Muscle of arm (tissue), 14 donors: Measurements from ENCODE around the gene DGCR8. TPM values are rescaled to one million over a fixed set of nuclear protein-coding genes. Genes with fewer than 3 reads are reported as not detected.

Experiments
- DNase-seq: peaks from one replicate; pipeline ENCODE4 v3.0.0-alpha.2; 2013
- long read RNA-seq, 11 donors: transcript quantifications; one replicate each; lab custom pipeline, GENCODE V29; 2026
- polyA plus RNA-seq, 12 donors: library from polyadenylated mRNA; unstranded; fragments of 120-200 nt; gene quantifications; one replicate each; pipeline ENCODE4 v1.2.1, GENCODE V29; 2013; ENCODE audit not compliant: insufficient read length in 12 of 12

Gene DGCR8
- polyA plus RNA-seq, result 10 to 100 TPM in 11 of 12 donors, not detected in 1; 25.1 to 50.1 (median 36.7) TPM
- long read RNA-seq, donor 1, partial matches to known transcripts, result 0 of 2 reads
- long read RNA-seq, donor 1, other reads (novel, unspliced or antisense), result 0 of 2 reads
- long read RNA-seq, donor 2, full-length matches to known transcripts, result 2 of 2 reads
- long read RNA-seq, donor 2, partial matches to known transcripts, result 0 of 2 reads
- long read RNA-seq, donor 2, other reads (novel, unspliced or antisense), result 0 of 2 reads
- long read RNA-seq, donor 3, full-length matches to known transcripts, result 1 of 1 reads
- long read RNA-seq, donor 3, partial matches to known transcripts, result 0 of 1 reads
- long read RNA-seq, donor 3, other reads (novel, unspliced or antisense), result 0 of 1 reads
- long read RNA-seq, donor 4, result 0 reads
- long read RNA-seq, donor 5, full-length matches to known transcripts, result 2 of 2 reads
- long read RNA-seq, donor 5, partial matches to known transcripts, result 0 of 2 reads
- long read RNA-seq, donor 5, other reads (novel, unspliced or antisense), result 0 of 2 reads
- long read RNA-seq, donor 6, full-length matches to known transcripts, result 2 of 2 reads
- long read RNA-seq, donor 6, partial matches to known transcripts, result 0 of 2 reads
- long read RNA-seq, donor 6, other reads (novel, unspliced or antisense), result 0 of 2 reads
- long read RNA-seq, donor 7, full-length matches to known transcripts, result 3 of 3 reads
- long read RNA-seq, donor 7, partial matches to known transcripts, result 0 of 3 reads
- long read RNA-seq, donor 7, other reads (novel, unspliced or antisense), result 0 of 3 reads
- long read RNA-seq, donor 8, full-length matches to known transcripts, result 6 of 6 reads
- long read RNA-seq, donor 8, partial matches to known transcripts, result 0 of 6 reads
- long read RNA-seq, donor 8, other reads (novel, unspliced or antisense), result 0 of 6 reads
- long read RNA-seq, donor 9, partial matches to known transcripts, result 25 of 26 reads
- long read RNA-seq, donor 9, other reads (novel, unspliced or antisense), result 0 of 26 reads
- long read RNA-seq, donor 10, full-length matches to known transcripts, result 7 of 7 reads
- long read RNA-seq, donor 10, partial matches to known transcripts, result 0 of 7 reads
- long read RNA-seq, donor 10, other reads (novel, unspliced or antisense), result 0 of 7 reads
- long read RNA-seq, donor 11, full-length matches to known transcripts, result 3 of 3 reads
- long read RNA-seq, donor 11, partial matches to known transcripts, result 0 of 3 reads
- long read RNA-seq, donor 11, other reads (novel, unspliced or antisense), result 0 of 3 reads

DNA sequence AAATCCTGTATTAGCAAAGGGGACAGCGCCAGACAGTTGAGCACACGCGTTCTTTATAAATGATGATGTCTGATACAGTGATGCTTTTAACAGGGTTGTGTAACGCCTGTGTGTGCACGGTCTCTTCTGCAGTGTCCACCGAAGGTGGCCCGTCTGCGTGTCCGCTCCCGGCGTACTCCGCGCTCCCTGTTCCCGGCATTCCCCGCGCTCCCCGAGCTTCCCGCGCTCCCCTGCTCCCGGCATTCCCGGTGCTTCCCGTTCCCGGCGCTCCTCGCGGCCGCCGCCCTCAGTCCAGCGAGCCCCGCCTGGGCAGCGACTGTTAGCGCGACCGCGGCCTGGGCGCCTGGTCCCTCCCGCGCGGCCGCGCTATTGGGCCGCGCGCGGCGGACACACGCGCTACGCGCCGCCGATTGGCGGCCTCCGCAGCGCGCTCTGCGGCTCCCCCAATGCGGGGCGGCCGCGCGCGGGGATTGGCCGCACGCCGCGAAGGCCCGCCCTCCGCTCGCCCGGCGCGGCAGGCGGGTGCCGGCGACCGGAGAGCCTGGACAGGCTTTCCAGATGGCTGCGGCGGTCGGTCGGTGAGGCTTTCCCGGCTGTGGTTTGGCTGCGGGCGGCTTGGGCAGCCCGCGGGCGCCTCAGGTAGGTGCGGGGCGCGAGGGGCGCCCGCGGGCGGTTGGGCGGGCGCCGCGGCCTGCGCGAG lies at the start of gene DGCR8:
Gene DGCR8 (plus strand): TSS at position 497 of the 700 bp plus-strand sequence. CDS start 5,723 bp downstream, outside the sequence.
- DNase-seq, result peak; percentile 95

DNA sequence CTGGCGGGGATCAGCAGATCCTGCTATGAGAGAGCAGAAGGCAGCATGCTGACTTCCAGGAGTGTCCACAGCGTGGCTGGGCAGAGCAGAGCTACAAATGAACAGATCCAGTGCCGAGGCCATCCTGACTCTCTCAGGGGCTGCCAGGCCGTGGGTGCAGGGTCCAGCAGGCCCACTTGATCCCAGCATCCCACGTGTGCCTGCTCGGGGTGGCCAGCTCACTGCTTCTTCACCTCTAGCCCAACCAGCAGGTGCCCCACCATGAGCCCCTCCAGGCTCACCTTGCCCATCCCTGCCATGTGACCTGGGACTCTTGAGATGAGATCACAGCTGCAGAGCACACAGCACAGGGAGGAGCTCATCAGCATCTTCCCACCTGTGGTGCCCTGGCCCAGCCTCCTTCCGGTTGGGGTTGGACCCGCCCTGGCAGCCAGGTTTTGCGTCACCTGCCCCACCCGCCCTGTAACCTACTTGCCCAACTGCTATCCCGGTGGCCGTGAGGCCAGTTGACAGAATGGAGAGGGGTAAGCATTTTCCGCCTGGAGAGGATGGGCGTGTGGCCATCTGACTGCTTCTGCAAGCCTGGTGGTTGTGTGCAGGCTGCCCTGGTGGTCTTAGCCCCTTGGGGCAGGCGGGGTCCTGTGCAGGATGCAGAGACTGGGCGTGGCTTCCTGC lies 48.2 kb upstream of the DGCR8 start:
- DNase-seq, result no peak

DNA sequence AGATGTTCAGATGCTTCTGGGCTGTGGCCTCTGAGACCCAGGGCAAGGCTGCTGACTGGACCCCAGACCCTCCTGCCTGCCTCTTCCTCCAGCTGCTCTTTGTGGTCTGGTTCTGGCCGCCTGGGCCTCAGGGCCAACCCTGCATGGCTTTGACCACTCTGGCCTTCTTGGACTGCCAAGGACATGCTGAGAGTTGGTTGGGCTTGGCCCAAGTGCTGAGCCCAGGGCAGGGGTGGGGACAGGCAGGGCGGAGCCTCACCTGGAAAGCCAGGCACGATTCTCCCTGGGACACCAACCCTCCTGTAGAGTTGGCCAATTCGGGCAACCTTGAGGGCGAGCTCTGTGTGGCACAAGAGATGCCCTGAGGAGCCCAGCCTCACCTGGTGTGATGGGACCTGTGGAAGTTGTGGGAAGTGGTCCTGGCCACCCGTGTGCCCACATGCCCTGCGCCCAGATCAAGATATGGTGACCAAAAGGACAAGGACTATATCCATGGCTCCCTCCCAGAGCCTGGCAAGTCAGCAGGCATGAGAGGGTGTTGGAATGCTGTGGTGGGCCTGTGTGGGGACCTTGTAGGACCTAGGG lies 47.5 kb upstream of the DGCR8 start:
- no peak for DNase-seq

DNA sequence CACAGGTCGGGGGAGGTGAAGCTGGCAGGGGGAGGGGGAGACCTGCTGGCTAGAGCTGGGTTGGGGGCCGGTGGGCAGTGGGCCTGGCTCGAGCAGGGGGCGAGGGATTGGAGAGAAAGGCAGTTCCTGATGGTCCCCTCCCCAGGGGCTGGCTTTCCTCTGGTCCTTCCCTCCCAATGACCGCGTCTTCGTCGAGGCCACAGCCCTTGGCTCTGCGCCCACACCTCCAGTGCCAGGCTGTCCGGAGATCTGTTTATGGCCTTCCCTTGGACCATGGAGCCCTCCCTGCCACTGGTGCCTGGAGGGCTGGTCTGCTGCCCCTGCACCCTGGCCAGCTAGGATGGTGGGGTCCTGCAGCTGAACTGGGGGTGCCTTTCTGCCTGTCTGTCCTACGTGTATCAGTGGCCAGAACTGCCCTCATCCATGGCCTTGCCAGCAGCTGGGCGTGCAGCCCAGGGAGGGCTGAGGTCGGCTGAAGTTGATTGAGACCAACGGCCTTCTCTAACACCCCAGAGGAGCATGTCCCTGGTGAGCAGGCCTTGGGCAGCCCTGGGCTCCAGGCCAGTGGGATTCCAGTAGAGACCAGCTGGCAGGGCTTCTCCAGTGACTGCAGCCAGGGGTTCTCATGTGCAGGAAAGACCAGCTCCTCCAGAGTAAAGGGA lies 46.9 kb upstream of the DGCR8 start:
- DNase-seq, result peak; percentile 21

DNA sequence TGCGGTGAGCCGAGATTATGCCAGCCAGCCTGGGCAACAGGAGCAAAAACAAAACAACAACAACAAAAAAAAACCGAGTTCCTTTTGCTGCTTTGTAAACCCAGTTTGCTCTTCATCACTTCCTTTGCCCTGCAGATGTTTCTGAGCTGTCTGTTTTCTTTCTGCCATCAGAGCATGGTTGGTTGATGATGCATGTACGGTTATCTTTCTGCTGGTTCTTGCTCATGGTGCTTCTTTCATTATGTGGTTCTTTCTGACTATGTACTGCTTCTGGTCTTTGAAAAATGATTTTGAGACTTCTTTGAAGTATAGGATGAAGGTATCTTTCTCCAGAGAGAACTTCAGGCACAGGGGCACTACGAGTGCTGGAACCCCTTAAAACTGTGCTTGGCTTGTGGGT lies 45.9 kb upstream of the DGCR8 start:
- DNase-seq, result no peak

DNA sequence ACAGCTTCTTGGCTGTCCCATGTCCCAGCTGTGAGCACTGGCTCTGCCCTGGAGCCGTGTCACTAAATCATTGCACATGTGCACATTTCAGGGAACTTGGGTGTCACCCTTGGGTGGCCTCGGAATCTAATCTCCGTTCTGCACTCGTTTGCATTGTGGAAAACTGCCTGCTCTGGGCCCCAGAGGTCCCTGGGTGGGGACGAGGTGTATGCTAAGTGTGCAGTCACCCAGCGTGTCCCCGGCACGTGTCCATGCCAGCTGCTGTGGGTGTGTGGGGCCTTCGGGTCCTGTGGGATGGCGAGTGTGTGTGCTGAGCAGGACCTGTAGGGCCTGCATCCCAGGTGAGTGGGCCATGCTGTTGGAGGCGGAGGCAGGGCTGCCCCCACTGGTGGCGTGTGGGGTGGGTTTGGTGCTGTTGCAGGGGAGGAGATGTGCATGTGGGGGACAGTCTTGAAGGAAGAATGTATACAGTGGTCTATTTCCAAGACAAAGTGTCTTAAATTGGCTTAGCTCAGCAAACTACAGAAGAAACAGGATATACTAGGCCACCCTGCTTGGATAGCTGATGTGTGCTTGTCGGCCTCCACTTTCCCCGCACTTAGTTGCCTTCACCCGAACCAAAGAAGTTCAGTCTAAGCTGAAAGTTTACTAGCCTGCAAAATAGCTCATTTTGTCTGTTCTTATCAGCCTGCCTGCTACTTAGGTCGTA lies 44.5 kb upstream of the DGCR8 start:
- no peak for DNase-seq

DNA sequence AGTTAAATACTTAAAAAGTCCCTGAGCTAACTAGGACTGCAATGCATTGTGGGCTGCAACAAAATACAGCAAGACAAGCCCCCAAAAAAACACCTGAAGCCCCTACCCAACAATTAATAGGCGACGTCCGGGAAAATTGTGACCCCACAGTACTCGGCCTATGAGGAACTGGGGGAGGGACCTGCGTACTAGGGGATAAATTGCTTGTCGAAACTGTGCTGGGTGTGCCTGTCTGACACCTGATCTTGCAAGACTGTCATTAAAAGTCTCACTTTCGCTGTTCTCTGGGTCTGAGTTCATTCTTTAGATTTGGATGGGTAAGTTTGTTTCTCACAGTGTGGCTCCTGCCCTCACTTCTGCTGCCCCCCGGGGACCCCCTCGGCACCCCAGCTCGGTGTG lies 44.0 kb upstream of the DGCR8 start:
- DNase-seq, result no peak

DNA sequence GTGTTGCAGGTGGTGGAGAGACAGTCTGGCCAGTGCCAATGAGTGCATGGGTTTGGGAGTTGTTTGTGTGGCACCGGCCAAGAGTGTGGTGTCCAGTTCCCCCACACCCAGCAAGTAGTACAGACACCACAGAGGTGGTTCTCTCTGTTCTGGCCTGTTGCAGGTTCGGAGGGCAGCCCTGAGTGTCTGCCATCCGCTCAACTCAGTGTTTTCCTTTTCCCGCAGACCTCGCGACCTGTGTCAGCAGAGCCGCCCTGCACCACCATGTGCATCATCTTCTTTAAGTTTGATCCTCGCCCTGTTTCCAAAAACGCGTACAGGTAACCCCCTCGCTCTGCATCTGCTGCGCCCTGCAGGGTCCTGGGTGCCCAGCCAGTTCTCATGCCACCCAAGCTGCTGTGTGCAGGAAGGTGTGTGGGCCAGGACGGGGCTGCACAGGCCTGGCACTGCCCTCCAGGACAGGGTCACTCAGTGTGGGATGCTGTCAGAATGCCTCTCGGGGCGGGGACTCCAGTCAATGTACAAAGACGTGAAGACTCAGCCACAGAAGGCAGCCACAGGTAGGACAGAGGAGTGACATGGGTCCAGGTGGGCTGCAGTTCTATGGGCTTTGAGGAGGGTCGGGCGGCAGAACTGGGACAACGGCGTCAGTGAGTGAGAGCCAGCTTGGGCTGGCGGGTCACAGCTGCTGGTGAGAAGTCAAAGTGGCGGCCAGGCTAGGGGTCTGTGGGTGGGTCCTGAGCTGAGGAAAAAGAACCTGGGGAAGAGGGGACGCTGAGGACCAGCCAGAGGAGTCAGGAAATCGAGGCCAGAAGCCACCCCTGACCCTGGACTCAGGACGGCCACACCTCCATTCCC lies 43.3 kb upstream of the DGCR8 start:
- no peak for DNase-seq

DNA sequence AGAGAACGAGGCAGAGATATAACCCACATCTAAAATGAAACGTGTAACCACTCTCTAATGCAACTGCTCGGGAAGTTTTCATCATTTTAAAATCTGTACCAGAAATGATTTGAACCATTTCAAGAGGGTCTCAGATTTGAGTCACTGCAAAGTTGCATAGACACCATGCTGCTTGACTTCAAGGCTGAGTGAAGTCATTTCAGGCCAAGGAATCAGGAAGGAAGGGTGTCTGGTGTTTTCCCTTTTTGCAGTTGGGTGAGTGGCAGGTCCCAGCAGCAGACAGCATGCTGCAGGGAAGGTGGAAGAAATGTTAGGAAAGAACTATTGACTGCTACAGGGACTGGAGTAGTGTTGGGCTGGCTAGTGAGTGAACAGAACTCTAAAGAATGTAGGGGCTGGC lies 42.6 kb upstream of the DGCR8 start:
- DNase-seq, result no peak

DNA sequence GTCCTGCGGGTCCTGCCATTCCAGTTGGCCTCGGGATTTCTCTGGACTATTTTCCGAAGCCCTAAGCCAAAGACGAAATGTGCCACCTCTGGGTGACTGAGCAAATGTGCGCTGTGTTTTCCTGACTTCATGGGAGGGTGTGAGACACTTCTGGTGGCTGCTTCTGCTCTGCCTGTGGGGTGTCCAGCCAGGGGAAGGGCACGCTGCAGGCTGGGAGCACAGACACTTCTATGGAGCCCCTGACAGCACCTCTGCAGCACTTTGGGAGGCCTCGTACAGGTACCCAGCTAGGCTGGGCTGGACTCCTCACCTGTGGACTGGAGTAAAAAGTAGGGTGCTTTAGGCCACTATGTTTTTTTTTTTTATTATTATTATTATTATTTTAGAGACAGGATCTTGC lies 41.5 kb upstream of the DGCR8 start:
- no peak for DNase-seq

DNA sequence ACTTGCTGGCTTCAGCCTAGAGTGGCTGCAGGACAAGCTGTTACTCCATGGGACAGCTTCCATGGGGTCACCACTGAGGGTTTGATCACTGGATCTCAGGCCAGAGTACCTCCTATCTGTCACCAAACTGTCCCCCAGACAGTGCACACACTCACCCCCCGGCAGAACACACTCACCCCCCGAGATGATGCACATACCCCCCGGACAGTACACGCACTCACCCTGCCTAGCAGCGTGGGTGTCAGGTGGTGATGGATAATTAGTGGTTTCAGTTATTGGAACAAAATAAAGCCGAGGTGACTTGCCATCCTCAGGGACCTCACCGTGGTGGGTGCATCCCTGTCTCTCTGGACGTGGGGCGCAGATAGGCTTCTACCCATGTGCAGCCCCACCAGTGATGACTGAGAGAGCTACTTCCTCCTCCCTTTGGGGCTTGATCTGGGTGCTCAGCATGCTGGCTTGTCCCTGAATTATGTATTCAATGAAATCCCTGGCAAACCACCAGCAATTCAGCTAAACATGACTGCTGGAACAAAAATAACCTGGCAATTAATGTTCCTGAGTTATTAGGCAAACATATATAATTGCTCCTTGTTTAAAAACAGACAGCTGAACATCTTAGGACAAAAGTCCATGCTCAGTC lies 40.2 kb upstream of the DGCR8 start:
- DNase-seq, result no peak

DNA sequence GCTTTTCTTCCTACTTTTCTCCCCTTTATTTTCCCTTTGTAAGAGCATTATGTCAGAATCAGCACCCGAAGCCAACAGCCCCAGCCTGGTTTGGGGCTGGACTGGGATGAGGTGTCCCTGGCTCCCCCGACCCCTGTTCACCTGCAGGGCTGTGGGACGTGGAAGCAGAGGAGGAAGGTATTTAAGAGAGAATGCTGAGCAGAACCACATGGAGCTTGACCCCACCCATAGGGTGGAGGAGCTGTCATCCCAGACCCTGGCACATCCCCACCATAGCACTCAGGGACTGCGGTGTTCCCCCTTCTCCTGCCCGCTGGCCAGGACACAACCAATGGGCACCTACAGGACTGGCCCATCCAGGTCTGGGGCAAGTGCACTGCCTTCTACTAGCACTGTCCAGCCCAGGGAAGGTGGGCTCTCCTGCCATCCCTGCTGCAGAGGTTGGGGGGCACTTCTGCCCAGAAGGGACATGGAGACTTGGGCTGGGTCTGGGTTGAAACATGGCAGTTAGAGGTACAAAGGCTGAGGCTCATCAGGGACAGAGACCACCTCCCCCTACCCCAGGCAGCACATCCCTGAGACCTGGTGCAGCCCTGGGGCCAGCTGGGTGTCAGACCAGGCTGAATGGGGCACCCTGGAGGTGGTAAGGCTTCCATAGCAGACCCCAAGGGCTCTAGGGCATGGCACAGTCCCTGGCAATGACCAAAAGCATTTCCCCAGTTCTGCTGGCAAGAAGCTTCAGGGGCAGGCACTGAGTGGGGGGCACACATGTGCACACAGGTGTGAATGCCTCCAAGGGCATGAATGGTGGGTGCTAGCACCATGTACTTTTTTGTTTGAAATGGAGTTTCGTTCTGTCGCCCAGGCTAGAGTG lies 39.5 kb upstream of the DGCR8 start:
- DNase-seq, result no peak

DNA sequence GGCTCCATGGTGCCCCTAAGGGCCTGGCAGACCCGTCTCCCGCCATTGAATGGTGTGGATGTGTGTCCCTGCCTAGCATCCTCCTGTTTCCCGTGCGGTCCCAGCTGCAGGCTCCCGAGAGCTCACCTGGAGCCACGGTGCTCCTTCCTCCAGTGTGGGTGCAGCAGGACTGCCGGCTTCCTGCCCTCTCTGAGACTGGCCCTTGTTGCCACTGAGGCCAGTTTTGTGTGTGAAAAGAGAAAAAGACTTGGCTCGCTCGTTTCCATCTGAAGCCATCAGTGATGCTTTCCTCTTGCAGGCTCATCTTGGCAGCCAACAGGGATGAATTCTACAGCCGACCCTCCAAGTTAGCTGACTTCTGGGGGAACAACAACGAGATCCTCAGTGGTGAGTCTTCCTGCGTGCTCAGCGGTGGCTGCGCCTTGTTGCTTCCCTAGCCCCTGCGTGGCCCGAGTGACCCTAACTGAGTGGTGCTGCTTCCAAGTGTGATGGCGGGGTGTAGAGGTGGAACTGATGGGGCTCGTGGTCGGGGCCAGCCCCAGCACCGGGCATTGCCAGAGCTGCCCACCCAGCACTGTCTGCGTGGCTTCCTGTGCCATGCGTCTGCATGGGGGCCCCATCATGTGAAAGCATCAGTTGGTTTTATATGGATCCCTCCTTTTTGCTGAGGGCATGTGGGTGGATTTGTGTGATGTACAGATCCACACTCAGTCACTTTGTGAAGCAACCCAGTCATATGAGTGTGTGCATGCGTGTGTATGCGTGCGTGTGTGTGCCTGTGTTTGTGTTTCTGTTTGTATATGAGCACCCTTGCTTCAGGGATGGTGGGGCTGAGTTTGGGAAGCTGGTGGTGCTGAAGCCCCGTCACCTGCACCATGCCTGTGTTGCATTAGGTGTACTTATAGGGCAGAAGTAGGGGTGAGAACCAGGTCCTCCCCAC lies 36.7 kb upstream of the DGCR8 start:
- DNase-seq, result no peak

DNA sequence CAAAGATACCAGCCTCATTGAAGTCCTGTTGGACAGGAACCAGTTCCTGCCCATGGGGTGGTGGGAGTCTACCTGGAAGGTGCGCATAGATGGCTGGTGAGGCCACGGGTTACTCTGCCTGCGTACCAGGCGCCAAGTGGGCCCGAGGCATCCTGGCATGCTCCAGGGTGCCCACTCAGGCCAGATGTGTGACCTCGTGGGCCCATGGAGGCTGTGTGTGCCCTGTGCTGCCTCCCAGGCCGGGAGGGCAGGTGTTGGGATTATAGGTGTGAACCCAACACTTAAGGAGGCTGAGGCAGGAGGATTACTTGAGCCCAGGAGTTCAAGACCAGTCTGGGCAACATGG lies 36.1 kb upstream of the DGCR8 start:
- DNase-seq, result no peak

DNA sequence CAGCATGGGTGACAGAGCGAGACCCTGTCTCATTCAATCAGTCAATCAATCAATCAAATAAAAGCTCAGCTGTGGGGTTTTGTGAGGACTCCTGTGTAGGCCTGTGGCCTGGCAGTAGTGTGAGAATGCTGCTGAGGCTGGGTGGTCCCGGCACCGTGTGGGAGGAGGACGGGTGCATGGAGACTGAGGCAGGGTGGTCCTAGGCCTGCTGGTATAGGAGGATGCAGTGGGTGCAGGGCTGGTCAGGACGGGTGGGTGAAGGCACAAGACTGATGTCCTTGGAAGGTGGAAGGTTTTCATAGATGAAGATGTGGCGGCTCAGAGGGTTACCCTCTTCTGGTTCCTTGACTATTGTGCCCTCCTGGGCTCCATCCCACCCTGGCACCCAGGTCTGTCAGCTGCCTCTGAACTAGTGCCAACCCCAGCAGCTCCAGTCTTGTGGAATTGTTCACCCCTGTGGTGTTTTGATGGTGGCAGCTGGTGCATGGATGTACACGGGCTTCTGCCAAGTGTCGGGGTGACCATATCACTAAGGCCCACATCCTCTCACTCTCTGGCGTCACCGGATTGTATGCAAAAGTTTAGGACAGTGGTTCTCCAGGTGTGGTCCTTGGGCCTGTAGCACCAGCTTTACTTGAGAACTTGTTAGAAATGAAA lies 35.4 kb upstream of the DGCR8 start:
- no peak for DNase-seq
